NCI-H146 (cell line): ENCODE results near the gene PNPLA5.
"Not testable (repeated sequence)": the region's sequence is repeated elsewhere in the genome, so short reads cannot be mapped to it uniquely, and the experiment has no call there.

ENCODE experiments used
- DNase-seq: peaks from one replicate; lab custom pipeline; 2025; lab: John Stamatoyannopoulos, UW

The PNPLA5 gene

GRCh38 chr22:43881091-43882061 is 10.4 kb downstream of the PNPLA5 start:
- DNase-seq, result no peak

GRCh38 chr22:43880541-43880991 is 11.2 kb downstream of the PNPLA5 start:
- DNase-seq, result no peak

- DNase-seq, result no peak
Measured at GRCh38 chr22:43879901-43880540, 11.8 kb downstream of the PNPLA5 start.

- DNase-seq, result no peak
Measured at GRCh38 chr22:43878831-43879550, 12.8 kb downstream of the PNPLA5 start.

- no peak for DNase-seq
Measured at GRCh38 chr22:43878079-43878795, 13.6 kb downstream of the PNPLA5 start.

GRCh38 chr22:43876866-43877509 is 14.8 kb downstream of the PNPLA5 start:
- DNase-seq, result no peak

GRCh38 chr22:43869799-43870198 is 22.0 kb downstream of the PNPLA5 start:
- DNase-seq, result no peak

- DNase-seq, result not testable (repeated sequence)
Measured at GRCh38 chr22:43869001-43869400, 22.8 kb downstream of the PNPLA5 start.

- no peak for DNase-seq
Measured at GRCh38 chr22:43867839-43868635, 23.8 kb downstream of the PNPLA5 start.

GRCh38 chr22:43862882-43863202 is 29.0 kb downstream of the PNPLA5 start:
- DNase-seq, result no peak

GRCh38 chr22:43862074-43862881 is 29.5 kb downstream of the PNPLA5 start, which contains the start of gene SULT4A1:
TSS of gene SULT4A1 (minus strand) at chr22:43862513. CDS start at chr22:43862382, 131 bp downstream.
- DNase-seq, result peak; percentile 87

- DNase-seq, result no peak
Measured at GRCh38 chr22:43861529-43861928, 30.3 kb downstream of the PNPLA5 start.

- no peak for DNase-seq
Measured at GRCh38 chr22:43860831-43861230, 31.0 kb downstream of the PNPLA5 start.

- DNase-seq, result no peak
Measured at GRCh38 chr22:43860126-43860525, 31.7 kb downstream of the PNPLA5 start.

- no peak for DNase-seq
Measured at GRCh38 chr22:43859621-43860020, 32.2 kb downstream of the PNPLA5 start.

GRCh38 chr22:43859176-43859575 is 32.6 kb downstream of the PNPLA5 start:
- no peak for DNase-seq

GRCh38 chr22:43858156-43858895 is 33.5 kb downstream of the PNPLA5 start:
- peak; percentile 15 for DNase-seq

GRCh38 chr22:43857367-43857766 is 34.4 kb downstream of the PNPLA5 start:
- no peak for DNase-seq

GRCh38 chr22:43855431-43855830 is 36.4 kb downstream of the PNPLA5 start:
- no peak for DNase-seq
